Renal cortex interstitium (tissue), 11 donors: ENCODE measurements around the gene PPP1CB. TPM values are rescaled to one million over a fixed set of nuclear protein-coding genes. Genes with fewer than 3 reads are reported as not detected.
A peak's percentile ranks its signal among the peaks of the same experiment; 100 is the strongest.

Source experiments
- DNase-seq, 11 donors: peaks; one replicate each; pipeline ENCODE4 v3.0.0-alpha.2; 2013; ENCODE audit warnings: low read depth in 9 of 11, low spot score in 4 of 11; ENCODE audit errors: extremely low read depth in 1 of 11
- polyA plus RNA-seq, 3 donors: library from polyadenylated mRNA; unstranded; fragments of 120-200 nt; gene quantifications; one replicate each; pipeline ENCODE4 v1.2.1, GENCODE V29; 2013; ENCODE audit not compliant: insufficient read length in 3 of 3

PPP1CB gene
- polyA plus RNA-seq, 3 donors: 160 to 184 (median 181) TPM

- no peak for DNase-seq
Observed at GRCh38 chr2:28822036-28822435, 70.4 kb downstream of the PPP1CB start.

- no peak for DNase-seq
Observed at GRCh38 chr2:28824207-28824606, 72.6 kb downstream of the PPP1CB start.

GRCh38 chr2:28824870-28825269 is 73.2 kb downstream of the PPP1CB start:
- no peak for DNase-seq

DNA sequence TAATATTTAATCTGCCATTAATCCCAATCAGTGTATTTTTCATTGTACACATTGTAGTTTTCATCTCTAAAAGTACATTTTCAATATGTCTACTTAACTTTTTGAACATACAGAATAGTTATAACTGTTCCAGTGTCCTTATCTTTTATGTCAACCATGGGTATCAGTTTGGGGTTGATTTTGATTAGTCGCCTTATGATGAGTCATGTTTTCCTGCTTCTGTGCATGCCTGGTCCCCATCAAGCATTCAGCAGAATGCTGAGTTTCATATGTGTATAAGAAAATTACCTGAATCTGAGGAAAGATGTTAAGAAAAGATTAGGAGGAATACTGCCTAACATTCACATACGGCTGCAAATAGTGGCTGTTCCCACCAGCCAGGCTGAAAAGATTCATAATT is 76.8 kb downstream of the PPP1CB start:
- no peak for DNase-seq

DNA sequence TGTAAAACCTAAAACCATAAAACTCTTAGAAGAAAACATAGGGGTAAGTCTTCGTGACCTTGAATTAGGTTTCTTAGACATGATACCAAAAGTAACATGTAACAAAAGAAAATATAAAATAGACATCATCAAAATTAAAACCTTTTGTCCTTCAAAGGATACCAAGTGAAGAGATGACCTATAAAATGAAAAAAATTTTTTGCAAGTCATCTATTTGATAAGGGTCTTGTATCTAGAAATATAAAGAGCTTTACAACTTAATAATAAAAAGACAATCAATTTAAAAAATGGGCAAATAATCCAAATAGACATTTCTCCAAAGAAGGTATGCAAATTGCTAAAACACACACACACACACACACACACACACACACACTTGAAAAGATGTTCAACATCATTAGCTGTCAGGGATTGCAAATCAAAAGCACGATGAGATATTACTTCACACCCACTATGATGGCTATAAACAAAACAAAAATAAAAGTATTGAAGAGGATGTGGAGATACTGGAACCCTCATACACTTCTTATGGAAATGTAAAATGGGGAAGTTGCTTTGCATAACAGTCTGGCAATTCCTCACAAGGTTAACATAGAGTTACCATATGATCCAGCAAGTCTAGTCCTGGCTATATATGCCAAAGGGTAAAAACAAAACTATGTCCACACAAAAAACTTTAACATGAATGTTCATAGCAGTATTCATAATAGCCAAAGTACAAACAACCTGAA is 82.3 kb downstream of the PPP1CB start:
- no peak for DNase-seq

DNA sequence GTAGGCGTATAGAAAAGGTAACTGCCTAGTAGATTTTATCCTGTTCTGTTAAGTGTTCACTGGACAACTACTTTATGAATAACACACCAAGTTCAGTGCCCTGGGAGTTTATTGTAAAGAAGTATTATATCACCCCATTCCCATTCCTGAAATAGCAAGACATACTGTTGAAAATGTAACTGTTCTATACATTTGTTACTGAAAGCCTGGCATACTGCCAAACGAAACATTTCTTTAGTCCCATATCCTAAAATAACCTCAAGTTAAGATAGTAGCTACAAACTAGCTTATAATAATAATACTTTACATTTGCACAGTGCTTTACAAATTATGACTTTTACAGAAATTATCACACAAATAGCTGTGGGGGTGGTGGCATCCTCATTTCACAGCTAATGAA is 84.2 kb downstream of the PPP1CB start:
- DNase-seq: peak in 1 of 11 donors; percentile 6

GRCh38 chr2:28838971-28839370 is 87.3 kb downstream of the PPP1CB start:
- DNase-seq: no peak

- peak in 1 of 11 donors; percentile 9 for DNase-seq
Observed at GRCh38 chr2:28842042-28842441, 90.4 kb downstream of the PPP1CB start.

Other genes with a start within 250 kb of the PPP1CB start
- 1 to 10 TPM; 1.3 to 3.7 (median 2.1) TPM for gene SPDYA, start 59.0 kb downstream of the PPP1CB start, polyA plus RNA-seq
- 10 to 100 TPM; 21.1 to 25.3 (median 23.8) TPM for gene TRMT61B, start 118.5 kb downstream of the PPP1CB start, polyA plus RNA-seq
- 10 to 100 TPM; 47.0 to 56.9 (median 49.0) TPM for gene WDR43, start 142.8 kb downstream of the PPP1CB start, polyA plus RNA-seq
- gene TOGARAM2, start 229.5 kb downstream of the PPP1CB start, polyA plus RNA-seq: 1 to 10 TPM in 2 of 3 donors, under 1 TPM in 1; 0.61 to 2.1 (median 1.6) TPM